Gastrocnemius medialis (tissue), 4 donors: Measurements from ENCODE around the gene ERBIN. TPM values are rescaled to one million over a fixed set of nuclear protein-coding genes. Genes with fewer than 3 reads are reported as not detected.

Experiments used
- ATAC-seq, 2 donors: fragments of 150-250 bp; one replicate each; pipeline ENCODE4 v1.9.1; 2016
- DNase-seq, 2 donors: peaks; one replicate each; pipeline ENCODE4 v3.0.0-alpha.2; 2019
- H3K27ac ChIP-seq, 4 donors: fragments of 200-600 bp; sonication (generic); 1 replicate in 1 of 4; 2 replicates in 3 of 4; pipeline ENCODE4 v1.5.1; 2016 to 2018; ENCODE audit warnings: mild to moderate bottlenecking in 2 of 4, moderate library complexity in 1 of 4
- H3K27me3 ChIP-seq, 3 donors: fragments of 200-600 bp; sonication (generic) in 2 of 3; 1 replicate in 1 of 3; 2 replicates in 2 of 3; pipeline versions ENCODE4 v1.5.1 to v1.6.0; 2016 to 2019; ENCODE audit warnings: mild to moderate bottlenecking in 1 of 3, moderate library complexity in 1 of 3
- H3K36me3 ChIP-seq, 2 donors: fragments of 200-600 bp; sonication (generic) in 1 of 2; one replicate each; pipeline ENCODE4 v1.5.1; 2017 to 2018
- H3K4me1 ChIP-seq, 2 donors: fragments of 200-600 bp; sonication (generic) in 1 of 2; one replicate each; pipeline ENCODE4 v1.5.1; 2016 to 2017; ENCODE audit warnings: mild to moderate bottlenecking in 2 of 2
- H3K4me3 ChIP-seq, 4 donors: fragments of 200-600 bp; sonication (generic) in 3 of 4; 1 replicate in 1 of 4; 2 replicates in 3 of 4; pipeline ENCODE4 v1.5.1; 2016 to 2019; ENCODE audit warnings: mild to moderate bottlenecking in 2 of 4
- H3K9me3 ChIP-seq, 3 donors: fragments of 200-600 bp; sonication (generic) in 2 of 3; 1 replicate in 1 of 3; 2 replicates in 2 of 3; pipeline ENCODE4 v1.5.1; 2016 to 2019
- POLR2A ChIP-seq, 2 donors: fragments of 450-650 bp; IDR thresholded peaks; one replicate each; pipeline ENCODE4 v1.6.1; 2017; ENCODE audit warnings: antibody characterized with exemption in 2 of 2, mild to moderate bottlenecking in 2 of 2, moderate library complexity in 2 of 2
- in situ Hi-C, 4 donors: fragments of 200-750 bp; cut with MboI; loops; one replicate each; pipeline versions ENCODE4 v1.15.0 to v1.8.0; 2017; ENCODE audit warnings: low sequenced_read_pairs in 4 of 4
- intact Hi-C: fragments of 100-400 bp; cut with DNase I; formaldehyde crosslinking; loops from one replicate; pipeline ENCODE4 v1.15.1; 2023; ENCODE audit warnings: low total_unique reads
- total RNA-seq, 4 donors: library from RNA; depleted of rRNA; stranded (reverse); fragments of >200 nt; gene quantifications; one replicate each; pipeline versions ENCODE4 v1.1.0 to v1.2.3, GENCODE V29; 2016
- TF ChIP-seq, protein P1 (sequence below), 5 experiments: fragments of 450-650 bp in 3 of 5; fragments of 200-600 bp in 2 of 5; sonication (generic) in 2 of 5; IDR thresholded peaks in 4 of 5; conservative IDR thresholded peaks in 1 of 5; 1 replicate in 4 of 5; 2 replicates in 1 of 5; pipeline ENCODE4 v1.5.1; 2016 to 2019; ENCODE audit warnings: antibody characterized with exemption in 5 of 5, mild to moderate bottlenecking in 3 of 5, moderate library complexity in 3 of 5

Gene ERBIN
- total RNA-seq, 4 donors from 2014 or later = 35.1 to 42.0 (median 38.7) TPM

DNA sequence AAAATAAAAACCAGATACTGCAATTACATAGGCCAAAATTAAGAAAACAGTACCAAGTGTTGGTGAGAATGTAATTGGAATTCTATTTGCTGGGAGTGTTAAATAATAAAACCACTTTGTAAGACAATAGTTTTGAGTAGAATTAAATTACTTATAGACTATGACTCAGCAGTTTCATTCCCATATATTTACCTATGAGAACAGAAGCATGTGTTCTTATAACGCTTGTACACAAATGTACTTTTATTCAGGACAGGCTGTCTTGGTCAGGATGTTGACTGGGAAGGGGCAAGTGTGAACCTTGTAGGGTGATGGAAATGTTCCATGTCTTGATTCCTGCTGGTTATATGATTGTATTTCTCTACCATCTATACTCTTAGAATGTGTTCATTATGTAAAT, 56.3 kb downstream of the ERBIN start:
- peak in 1 of 2 donors; percentile 59 for ATAC-seq
- Histone ChIP-seq H3K27ac (peak overlapping the region; percentile 15 to 67 (median 41)), H3K9me3 (no peaks in the 10 kb centered on the region), H3K4me3 (no peak overlapping the region), H3K27me3 (no peaks in the 10 kb centered on the region), H3K4me1 (peaks cover 43 to 60% of the 10 kb centered on the region in 2 donors), H3K36me3 (no peaks in the 10 kb centered on the region)
- DNase-seq = no peak
- TF ChIP-seq POLR2A (IDR thresholded peaks at IDR 0.05) = no peak
- TF ChIP-seq, protein P1, sequence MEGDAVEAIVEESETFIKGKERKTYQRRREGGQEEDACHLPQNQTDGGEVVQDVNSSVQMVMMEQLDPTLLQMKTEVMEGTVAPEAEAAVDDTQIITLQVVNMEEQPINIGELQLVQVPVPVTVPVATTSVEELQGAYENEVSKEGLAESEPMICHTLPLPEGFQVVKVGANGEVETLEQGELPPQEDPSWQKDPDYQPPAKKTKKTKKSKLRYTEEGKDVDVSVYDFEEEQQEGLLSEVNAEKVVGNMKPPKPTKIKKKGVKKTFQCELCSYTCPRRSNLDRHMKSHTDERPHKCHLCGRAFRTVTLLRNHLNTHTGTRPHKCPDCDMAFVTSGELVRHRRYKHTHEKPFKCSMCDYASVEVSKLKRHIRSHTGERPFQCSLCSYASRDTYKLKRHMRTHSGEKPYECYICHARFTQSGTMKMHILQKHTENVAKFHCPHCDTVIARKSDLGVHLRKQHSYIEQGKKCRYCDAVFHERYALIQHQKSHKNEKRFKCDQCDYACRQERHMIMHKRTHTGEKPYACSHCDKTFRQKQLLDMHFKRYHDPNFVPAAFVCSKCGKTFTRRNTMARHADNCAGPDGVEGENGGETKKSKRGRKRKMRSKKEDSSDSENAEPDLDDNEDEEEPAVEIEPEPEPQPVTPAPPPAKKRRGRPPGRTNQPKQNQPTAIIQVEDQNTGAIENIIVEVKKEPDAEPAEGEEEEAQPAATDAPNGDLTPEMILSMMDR (IDR thresholded peaks at IDR 0.05 in 4 of 5, conservative IDR thresholded peaks at IDR 0.05 in 1 of 5) = no peak
- intact Hi-C loops (no loop called here), in situ Hi-C loops (no loop called here)

DNA sequence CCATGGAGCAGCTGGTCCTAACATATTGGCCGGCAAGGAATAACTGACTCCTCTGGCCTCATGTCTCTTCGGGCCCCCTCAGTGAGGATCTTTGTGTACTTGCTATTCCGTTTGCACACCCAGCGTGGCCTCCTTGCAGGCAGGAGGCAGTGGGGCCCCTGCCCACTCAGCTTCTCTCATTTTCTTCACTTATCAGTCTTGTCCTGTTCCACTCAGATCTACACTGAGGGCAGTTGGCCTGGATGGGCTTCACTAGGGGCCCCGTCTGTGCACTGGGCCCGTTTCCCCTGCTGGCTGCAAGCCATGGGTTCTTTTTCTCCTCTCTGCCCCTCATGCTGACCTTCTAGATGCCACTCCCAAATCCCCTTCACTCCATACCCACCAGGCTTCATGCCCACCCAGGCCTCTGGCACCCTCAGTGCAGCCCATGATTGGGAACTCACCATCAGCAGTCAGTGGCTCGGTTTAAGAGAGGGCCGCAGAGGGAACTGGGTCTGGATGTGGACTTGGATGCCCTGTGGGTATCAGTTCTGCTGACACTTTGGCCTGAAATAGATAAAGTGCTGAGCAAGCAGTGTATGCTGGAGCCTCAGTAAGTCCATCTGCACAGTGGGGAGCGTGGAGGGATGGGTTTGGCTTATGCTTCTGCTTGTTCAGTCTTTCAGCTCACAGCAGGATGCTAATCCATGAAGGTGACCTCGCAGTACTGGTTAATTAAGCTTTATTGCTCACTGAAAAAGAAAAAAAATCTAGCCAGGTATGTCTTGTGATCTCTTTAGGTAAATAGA, 57.9 kb downstream of the ERBIN start:
- DNase-seq (no peak), ATAC-seq (no peak)
- H3K27me3 ChIP-seq = no peaks in the 10 kb centered on the region
- no peaks in the 10 kb centered on the region for H3K36me3 ChIP-seq
- no peak overlapping the region for H3K4me3 ChIP-seq
- intact Hi-C loops = no loop called here
- TF ChIP-seq, protein P1 (IDR thresholded peaks at IDR 0.05 in 4 of 5, conservative IDR thresholded peaks at IDR 0.05 in 1 of 5) = no peak
- TF ChIP-seq POLR2A (IDR thresholded peaks at IDR 0.05) = no peak
- H3K27ac ChIP-seq = peak overlapping the region in 1 of 4 donors; percentile 67
- H3K4me1 ChIP-seq = peaks cover 34 to 56% of the 10 kb centered on the region in 2 donors
- H3K9me3 ChIP-seq = no peaks in the 10 kb centered on the region
- in situ Hi-C loops = no loop called here

DNA sequence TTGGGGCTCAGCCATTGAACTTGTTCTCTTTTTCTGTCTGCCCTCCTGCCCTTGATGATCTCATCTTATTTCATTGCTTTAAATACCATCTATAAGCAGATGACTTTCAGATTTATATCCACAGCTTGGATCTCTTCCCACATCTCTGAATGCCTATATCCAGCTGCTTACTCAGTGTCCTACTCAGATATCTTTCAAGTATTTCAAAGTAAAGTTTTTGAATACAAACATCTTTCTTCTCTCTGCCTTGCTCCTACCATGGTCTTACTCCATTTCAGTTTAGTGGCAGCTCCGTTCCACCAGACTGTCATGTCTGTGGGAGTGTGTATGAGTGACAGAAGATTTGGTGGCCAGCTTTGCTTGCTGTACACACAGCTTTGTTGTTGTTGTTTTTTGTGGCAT, 59.7 kb downstream of the ERBIN start:
- intact Hi-C loops (no loop called here), in situ Hi-C loops (no loop called here)
- Histone ChIP-seq H3K9me3 (no peaks in the 10 kb centered on the region), H3K27ac (peak overlapping the region in 3 of 4 donors; percentile 1 to 12 (median 4)), H3K36me3 (no peaks in the 10 kb centered on the region), H3K4me1 (peaks cover 34 to 47% of the 10 kb centered on the region in 2 donors), H3K27me3 (no peaks in the 10 kb centered on the region), H3K4me3 (no peak overlapping the region)
- DNase-seq (no peak), ATAC-seq (peak in 1 of 2 donors; percentile 32)
- no peak for TF ChIP-seq POLR2A (IDR thresholded peaks at IDR 0.05)
- TF ChIP-seq, protein P1 (IDR thresholded peaks at IDR 0.05 in 4 of 5, conservative IDR thresholded peaks at IDR 0.05 in 1 of 5) = no peak

DNA sequence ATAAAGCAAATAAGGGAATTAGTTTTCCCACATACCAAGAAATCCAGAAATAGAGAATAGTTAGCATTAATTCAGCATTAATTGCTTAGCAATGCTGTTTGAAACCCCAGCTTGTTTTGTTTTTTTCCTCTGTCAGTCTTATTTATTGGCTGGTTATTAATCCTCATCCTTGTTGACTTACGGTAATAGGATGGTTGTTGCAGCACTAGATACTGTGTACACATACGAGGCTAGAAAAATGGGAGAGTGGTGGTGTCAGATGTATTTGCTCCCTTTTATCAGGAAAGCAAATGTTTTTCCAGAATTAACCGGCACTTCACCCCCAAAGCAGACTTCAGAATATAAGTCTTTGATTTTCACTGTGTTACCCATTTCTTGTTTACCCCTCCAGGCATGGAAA, 60.4 kb downstream of the ERBIN start:
- Histone ChIP-seq H3K36me3 (no peaks in the 10 kb centered on the region), H3K4me3 (no peak overlapping the region), H3K27ac (no peak overlapping the region), H3K9me3 (no peaks in the 10 kb centered on the region), H3K27me3 (no peaks in the 10 kb centered on the region), H3K4me1 (peaks cover 31 to 39% of the 10 kb centered on the region in 2 donors)
- ATAC-seq (no peak), DNase-seq (no peak)
- intact Hi-C loops = no loop called here
- in situ Hi-C loops = no loop called here
- TF ChIP-seq, protein P1 (IDR thresholded peaks at IDR 0.05 in 4 of 5, conservative IDR thresholded peaks at IDR 0.05 in 1 of 5) = no peak
- no peak for TF ChIP-seq POLR2A (IDR thresholded peaks at IDR 0.05)
